Panc1 (cell line): ENCODE data around the gene BICDL2.
"Not testable (repeated sequence)": the region's sequence is repeated elsewhere in the genome, so short reads cannot be mapped to it uniquely, and the experiment has no call there.

ENCODE experiments used
- POLR2AphosphoS5 ChIP-seq: IDR thresholded peaks from 2 replicates; pipeline ENCODE4 v1.6.1; 2012; ENCODE audit warnings: mild to moderate bottlenecking, low read depth, low read length, moderate library complexity
- TF ChIP-seq, protein P1 (sequence below): fragments of 450-650 bp; IDR thresholded peaks from 2 replicates; pipeline ENCODE4 v1.5.1; 2017; ENCODE audit warnings: mild to moderate bottlenecking

DNA sequence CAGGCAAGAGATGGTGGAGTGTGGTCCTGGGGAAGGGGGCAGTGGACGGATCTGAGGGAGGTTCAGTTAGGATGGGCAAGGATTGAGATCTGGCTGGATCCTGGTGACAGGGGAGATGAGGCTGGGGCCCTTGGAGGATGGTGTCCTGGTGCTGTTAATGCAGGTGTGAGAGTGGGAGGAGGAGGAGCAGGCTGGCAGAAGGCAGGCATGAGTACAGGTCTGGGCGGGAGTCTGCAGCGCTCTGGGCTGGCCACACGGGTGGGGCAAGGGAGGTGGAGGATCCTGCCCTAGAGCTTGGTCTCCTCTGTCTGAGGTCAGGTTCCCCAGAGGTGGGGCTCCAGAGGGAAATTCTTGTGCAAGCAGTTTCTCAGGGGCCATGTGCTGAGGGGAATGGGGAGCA is 35.4 kb upstream of the BICDL2 start:
- TF ChIP-seq, protein P1, sequence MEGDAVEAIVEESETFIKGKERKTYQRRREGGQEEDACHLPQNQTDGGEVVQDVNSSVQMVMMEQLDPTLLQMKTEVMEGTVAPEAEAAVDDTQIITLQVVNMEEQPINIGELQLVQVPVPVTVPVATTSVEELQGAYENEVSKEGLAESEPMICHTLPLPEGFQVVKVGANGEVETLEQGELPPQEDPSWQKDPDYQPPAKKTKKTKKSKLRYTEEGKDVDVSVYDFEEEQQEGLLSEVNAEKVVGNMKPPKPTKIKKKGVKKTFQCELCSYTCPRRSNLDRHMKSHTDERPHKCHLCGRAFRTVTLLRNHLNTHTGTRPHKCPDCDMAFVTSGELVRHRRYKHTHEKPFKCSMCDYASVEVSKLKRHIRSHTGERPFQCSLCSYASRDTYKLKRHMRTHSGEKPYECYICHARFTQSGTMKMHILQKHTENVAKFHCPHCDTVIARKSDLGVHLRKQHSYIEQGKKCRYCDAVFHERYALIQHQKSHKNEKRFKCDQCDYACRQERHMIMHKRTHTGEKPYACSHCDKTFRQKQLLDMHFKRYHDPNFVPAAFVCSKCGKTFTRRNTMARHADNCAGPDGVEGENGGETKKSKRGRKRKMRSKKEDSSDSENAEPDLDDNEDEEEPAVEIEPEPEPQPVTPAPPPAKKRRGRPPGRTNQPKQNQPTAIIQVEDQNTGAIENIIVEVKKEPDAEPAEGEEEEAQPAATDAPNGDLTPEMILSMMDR = not testable (repeated sequence)
- not testable (repeated sequence) for TF ChIP-seq POLR2AphosphoS5
